Heart right ventricle (tissue), 16 donors: ENCODE results near the gene NLRC5. TPM values are rescaled to one million over a fixed set of nuclear protein-coding genes. Genes with fewer than 3 reads are reported as not detected.
"Not testable (repeated sequence)": the region's sequence is repeated elsewhere in the genome, so short reads cannot be mapped to it uniquely, and the experiment has no call there.

Source experiments
- ATAC-seq, 8 donors: fragments of 200-7000 bp; cut with Tn5 transposase; one replicate each; pipeline ENCODE4 v1.9.1; 2020; ENCODE audit warnings: mild to moderate bottlenecking in 8 of 8, moderate library complexity in 8 of 8, moderate number of reproducible peaks in 1 of 8
- DNase-seq, 2 donors: peaks; one replicate each; pipeline ENCODE4 v3.0.0-alpha.2; 2020
- H3K27ac ChIP-seq, 10 donors: fragments of 200-600 bp; sonication (generic) in 2 of 10; one replicate each; pipeline versions ENCODE4 v1.5.0 to v1.8.0; 2020 to 2022; ENCODE audit warnings: mild to moderate bottlenecking in 3 of 10
- H3K27me3 ChIP-seq, 7 donors: fragments of 200-600 bp; one replicate each; pipeline ENCODE4 v1.8.0; 2021 to 2022; ENCODE audit warnings: mild to moderate bottlenecking in 2 of 7
- H3K36me3 ChIP-seq, 9 donors: fragments of 200-600 bp; sonication (generic) in 1 of 9; one replicate each; pipeline versions ENCODE4 v1.5.0 to v1.8.0; 2020 to 2022; ENCODE audit warnings: mild to moderate bottlenecking in 2 of 9
- H3K4me1 ChIP-seq, 9 donors: fragments of 200-600 bp; sonication (generic) in 1 of 9; one replicate each; pipeline versions ENCODE4 v1.5.0 to v1.8.0; 2020 to 2022; ENCODE audit warnings: mild to moderate bottlenecking in 4 of 9
- H3K4me3 ChIP-seq, 10 donors: fragments of 200-600 bp; sonication (generic) in 2 of 10; one replicate each; pipeline versions ENCODE4 v1.5.0 to v1.8.0; 2020 to 2022; ENCODE audit warnings: mild to moderate bottlenecking in 7 of 10, moderate library complexity in 2 of 10
- H3K9me3 ChIP-seq, 11 donors: fragments of 200-600 bp in 10 of 11; sonication (generic) in 2 of 11; one replicate each; pipeline versions ENCODE4 v1.5.0 to v1.8.0; 2013 to 2022; ENCODE audit warnings: mild to moderate bottlenecking in 2 of 11, control low read depth in 1 of 11, moderate library complexity in 1 of 11
- CTCF ChIP-seq, 9 donors: fragments of 200-600 bp; sonication (generic) in 2 of 9; IDR thresholded peaks; one replicate each; pipeline versions ENCODE4 v1.5.0 to v1.8.0; 2021 to 2022; ENCODE audit warnings: antibody characterized with exemption in 9 of 9, mild to moderate bottlenecking in 5 of 9, moderate library complexity in 1 of 9
- WGBS, 2 donors: extraction: QIAGEN DNeasy Blood & Tissue Kit; methylation state at CpG; one replicate each; pipeline ENCODE4 v1.1.7; 2013; ENCODE audit warnings: inconsistent platforms in 1 of 2; 5-methylcytosine and 5-hydroxymethylcytosine counted together
- intact Hi-C, 10 donors: fragments of 100-400 bp; cut with DNase I; formaldehyde crosslinking; loops; one replicate each; pipeline versions ENCODE4 v1.11.1 to v1.14.2; 2022
- polyA plus RNA-seq, 2 donors: library from polyadenylated mRNA; stranded (reverse); fragments of 200-250 nt; gene quantifications; one replicate each; pipeline ENCODE4 v1.2.3, GENCODE V29; 2013
- total RNA-seq, 10 donors: library from RNA; stranded (reverse); fragmentation: NEBNext Ultra II Directional in 3 of 10; extraction: Animal tissue kit (Norgen Biotek cat#: 25700) in 3 of 10; gene quantifications; one replicate each; pipeline versions ENCODE4 v1.2.1 to v1.2.4, GENCODE V29; 2021 to 2023
- donor health status: Arrhythmogenic right ventricular cardiomyopathy.
- donor health status: ischemic (EF 13 %, LVEDD 7.1; RV severe dilation, severe dysfunction).
- donor health status: healthy with polysubstance abuse.
- donor health status: DM: no; HTN: yes; CAD: no.
- donor health status: DM: no; HTN: no; CAD: no.
- donor health status: ischemic (EF 25% LVEDD 6.9; RV normal size, moderate dysfunction).
- donor health status: ischemic (EF 25% LVEDD 5.7; RV mildly dilated, moderate dysfunction).
- donor health status: healthy.
- donor health status: DM: yes; HTN: yes; CAD: no.
- donor health status: Ischemic cardiomyopathy.
- donor health status: ischemic (EF 35%, LVEDD 5.7; RV mildly dilated, moderate dysfunction).
- donor health status: nonischemic (EF 11% LVEDD 7.7; RV severe dilation, severe dysfunction).
- donor health status: DM: yes; HTN: yes; CAD: no.
- donor health status: PGD.
- donor health status: ischemic (EF 29% LVEDD 5.4; RV normal size, mild dysfunction).
- donor health status: nonischemic (EF 23%, LVEDD 6.1; RV moderate dilation, normal function).

NLRC5 gene
- total and polyA plus RNA-seq, 12 donors: 6.2 to 49.6 (median 13.5) TPM

- WGBS, 2 donors: 78 to 81% methylated on average over 9 of the region's 9 CpGs
- intact Hi-C loops: no loop called here
Measured at GRCh38 chr16:57058291-57058861, 69.0 kb downstream of the NLRC5 start.

GRCh38 chr16:57060323-57061083 is 71.1 kb downstream of the NLRC5 start:
- peaks cover 0 to 95% (median 0%) of the 10 kb centered on the region in 9 donors for H3K36me3 ChIP-seq
- intact Hi-C loops: no loop called here
- ATAC-seq: peak in 7 of 8 donors; percentile 10 to 55 (median 18)

More at GRCh38 chr16:57058291-57058861, 69.0 kb downstream of the NLRC5 start:
- Histone ChIP-seq H3K9me3 (peaks cover 0 to 4% (median 0%) of the 10 kb centered on the region in 11 donors), H3K27ac (no peak overlapping the region), H3K4me1 (peaks cover 10 to 24% (median 17%) of the 10 kb centered on the region in 9 donors), H3K27me3 (no peaks in the 10 kb centered on the region), H3K4me3 (no peak overlapping the region), H3K36me3 (peaks cover 0 to 96% (median 0%) of the 10 kb centered on the region in 9 donors)
- ATAC-seq: no peak
- DNase-seq: no peak
- TF ChIP-seq CTCF (IDR thresholded peaks at IDR 0.05): no peak

DNA sequence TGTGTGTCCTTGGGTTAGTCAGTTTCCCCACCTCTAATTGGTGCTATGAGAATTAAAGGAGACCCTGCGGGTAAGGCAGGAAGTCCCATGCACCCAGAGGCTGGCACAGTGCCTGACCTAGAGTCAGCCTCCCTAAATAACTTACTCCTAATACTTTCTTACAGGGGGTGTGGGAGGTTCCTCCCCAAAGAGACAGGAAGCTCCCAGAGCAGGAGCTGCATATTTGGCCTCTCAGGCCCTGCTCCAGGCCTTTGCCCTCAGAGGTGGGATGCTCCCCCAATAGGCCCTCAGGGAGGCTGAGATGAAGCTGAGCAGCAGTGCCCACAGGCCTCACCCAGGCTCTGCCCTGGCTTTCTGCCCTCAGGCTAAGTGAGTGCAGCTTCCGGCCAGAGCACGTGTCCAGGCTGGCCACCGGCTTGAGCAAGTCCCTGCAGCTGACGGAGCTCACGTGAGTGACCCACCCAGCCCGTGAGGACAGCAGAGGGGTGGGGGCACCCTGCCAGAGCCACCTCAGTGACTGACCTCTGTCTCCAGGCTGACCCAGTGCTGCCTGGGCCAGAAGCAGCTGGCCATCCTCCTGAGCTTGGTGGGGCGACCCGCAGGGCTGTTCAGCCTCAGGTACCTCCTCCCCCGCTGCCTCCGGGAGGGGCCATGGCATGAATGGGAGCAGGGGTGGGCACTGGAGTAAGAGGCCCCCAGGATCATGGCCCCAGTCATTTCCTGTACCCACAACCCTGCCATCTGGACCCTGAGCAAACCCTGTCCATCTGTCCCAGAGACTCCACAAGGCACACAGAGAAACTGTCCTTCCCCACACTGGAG is 71.9 kb downstream of the NLRC5 start:
- H3K36me3 ChIP-seq: peaks cover 0 to 94% (median 0%) of the 10 kb centered on the region in 9 donors
- WGBS, 2 donors: 35 to 42% methylated on average over 11 of the region's 11 CpGs
- DNase-seq (peak; percentile 73 to 74), ATAC-seq (peak; percentile 85 to 92 (median 90))
- no peaks in the 10 kb centered on the region for H3K27me3 ChIP-seq
- H3K4me3 ChIP-seq: no peak overlapping the region
- intact Hi-C loops: no loop called here
- peak overlapping the region; percentile 53 to 84 (median 75) for H3K27ac ChIP-seq
- peaks cover 0 to 4% (median 0%) of the 10 kb centered on the region in 11 donors for H3K9me3 ChIP-seq
- H3K4me1 ChIP-seq: peaks cover 10 to 24% (median 17%) of the 10 kb centered on the region in 9 donors
- no peak for TF ChIP-seq CTCF (IDR thresholded peaks at IDR 0.05)

More at GRCh38 chr16:57060323-57061083, 71.1 kb downstream of the NLRC5 start:
- no peak for TF ChIP-seq CTCF (IDR thresholded peaks at IDR 0.05)
- Histone ChIP-seq H3K27ac (peak overlapping the region; percentile 53 to 84 (median 75)), H3K9me3 (peaks cover 0 to 4% (median 0%) of the 10 kb centered on the region in 11 donors), H3K27me3 (no peaks in the 10 kb centered on the region), H3K4me1 (peaks cover 10 to 24% (median 17%) of the 10 kb centered on the region in 9 donors), H3K4me3 (no peak overlapping the region)
- no peak for DNase-seq
- 70 to 77% methylated on average over 9 of the region's 9 CpGs for WGBS, 2 donors

- Histone ChIP-seq H3K9me3 (peaks cover 0 to 4% (median 0%) of the 10 kb centered on the region in 11 donors), H3K4me3 (no peak overlapping the region), H3K27me3 (no peaks in the 10 kb centered on the region), H3K4me1 (peaks cover 10 to 24% (median 17%) of the 10 kb centered on the region in 9 donors), H3K36me3 (peaks cover 0 to 94% (median 0%) of the 10 kb centered on the region in 9 donors), H3K27ac (peak overlapping the region in 6 of 10 donors; percentile 53 to 84 (median 82))
- WGBS, 2 donors: 60 to 62% methylated on average over 8 of the region's 8 CpGs
- peak in 3 of 8 donors; percentile 42 to 52 (median 49) for ATAC-seq
- intact Hi-C loops: no loop called here
- DNase-seq: peak in 1 of 2 donors; percentile 41
- TF ChIP-seq CTCF (IDR thresholded peaks at IDR 0.05): no peak
Measured at GRCh38 chr16:57062329-57062728, 73.0 kb downstream of the NLRC5 start.

- ATAC-seq, H3K4me3 ChIP-seq, DNase-seq, H3K9me3 ChIP-seq, H3K27ac ChIP-seq, H3K27me3 ChIP-seq, intact Hi-C loops: not testable (repeated sequence)
- WGBS, 2 donors: 94% methylated on average over 8 of the region's 8 CpGs
- H3K36me3 ChIP-seq: peaks cover 0 to 94% (median 0%) of the 10 kb centered on the region in 9 donors
- H3K4me1 ChIP-seq: peaks cover 10 to 24% (median 17%) of the 10 kb centered on the region in 9 donors
Measured at GRCh38 chr16:57063189-57063588, 73.8 kb downstream of the NLRC5 start.
